ENCODE data around the gene PRKD2. TPM values are rescaled to one million over a fixed set of nuclear protein-coding genes. Genes with fewer than 3 reads are reported as not detected.

Gene PRKD2
- total and polyA plus RNA-seq, 2 of the 8 experiments (the other 6 are each of a cell fraction or from before 2014, with no cell fraction given): 24.4 to 63.8 TPM

DNA sequence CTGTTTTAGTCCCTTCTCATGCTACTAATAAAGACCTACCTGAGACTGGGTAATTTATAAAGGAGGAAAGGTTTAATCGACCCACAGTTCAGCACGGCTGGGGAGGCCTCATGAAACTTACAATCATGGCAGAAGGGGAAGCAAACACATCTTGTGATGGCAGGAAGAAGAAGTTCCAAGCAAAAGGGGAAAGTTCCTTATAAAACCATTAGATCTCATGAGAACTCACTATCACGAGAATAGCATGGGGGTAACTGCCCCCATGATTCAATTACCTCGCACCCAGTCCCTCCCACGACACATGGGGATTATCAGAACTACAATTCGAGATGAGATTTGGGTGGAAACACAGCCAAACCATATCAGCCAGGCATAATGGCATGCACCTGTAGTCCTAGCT, 42.3 kb upstream of the PRKD2 start:
- 85% methylated on average over 6 of the region's 6 CpGs; no CpG with 5 or more reads in 1 of the 2 experiments for WGBS, 2 experiments (ENCODE audit: extremely low coverage in 1 of 2, insufficient coverage in 1 of 2, insufficient read length in 1 of 2, insufficient replicate concordance in 2 of 2, low coverage in 1 of 2, low lambda C conversion rate in 2 of 2, missing lambda C conversion rate in 1 of 2)
- POLR2A ChIA-PET (ENCODE audit: partially characterized antibody): interaction anchor here (0.9 to 1.9 kb wide), 4 partner anchors 14 to 81 kb away, joined by 3 to 25 read pairs (median 4); partner anchors contain the start of gene SLC1A5
- TF ChIP-seq, protein P1, sequence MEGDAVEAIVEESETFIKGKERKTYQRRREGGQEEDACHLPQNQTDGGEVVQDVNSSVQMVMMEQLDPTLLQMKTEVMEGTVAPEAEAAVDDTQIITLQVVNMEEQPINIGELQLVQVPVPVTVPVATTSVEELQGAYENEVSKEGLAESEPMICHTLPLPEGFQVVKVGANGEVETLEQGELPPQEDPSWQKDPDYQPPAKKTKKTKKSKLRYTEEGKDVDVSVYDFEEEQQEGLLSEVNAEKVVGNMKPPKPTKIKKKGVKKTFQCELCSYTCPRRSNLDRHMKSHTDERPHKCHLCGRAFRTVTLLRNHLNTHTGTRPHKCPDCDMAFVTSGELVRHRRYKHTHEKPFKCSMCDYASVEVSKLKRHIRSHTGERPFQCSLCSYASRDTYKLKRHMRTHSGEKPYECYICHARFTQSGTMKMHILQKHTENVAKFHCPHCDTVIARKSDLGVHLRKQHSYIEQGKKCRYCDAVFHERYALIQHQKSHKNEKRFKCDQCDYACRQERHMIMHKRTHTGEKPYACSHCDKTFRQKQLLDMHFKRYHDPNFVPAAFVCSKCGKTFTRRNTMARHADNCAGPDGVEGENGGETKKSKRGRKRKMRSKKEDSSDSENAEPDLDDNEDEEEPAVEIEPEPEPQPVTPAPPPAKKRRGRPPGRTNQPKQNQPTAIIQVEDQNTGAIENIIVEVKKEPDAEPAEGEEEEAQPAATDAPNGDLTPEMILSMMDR (IDR thresholded peaks at IDR 0.05; ENCODE audit: control extremely low read depth in 1 of 3, insufficient read depth in 1 of 3, low read depth in 1 of 3, low read length in 3 of 3): no peak
- TF ChIP-seq SUZ12 (IDR thresholded peaks at IDR 0.05; ENCODE audit: low read length) (no peak), PHF8 (conservative IDR thresholded peaks at IDR 0.05; ENCODE audit: low read depth, low read length) (no peak), TCF12 (IDR thresholded peaks at IDR 0.05; ENCODE audit: low read depth, low read length) (no peak), SIRT6 (IDR thresholded peaks at IDR 0.05; ENCODE audit: low read length) (no peak), SIN3A (conservative IDR thresholded peaks at IDR 0.05 in 1 of 2, IDR thresholded peaks at IDR 0.05 in 1 of 2; ENCODE audit: low read depth in 1 of 2, low read length in 2 of 2) (no peak), TAF1 (IDR thresholded peaks at IDR 0.05; ENCODE audit: low read depth, low read length) (no peak), E2F6 (IDR thresholded peaks at IDR 0.05) (no peak), BCL11A (IDR thresholded peaks at IDR 0.05; ENCODE audit: low read depth in 2 of 2, low read length in 2 of 2) (no peak)
- TF ChIP-seq, protein P2, sequence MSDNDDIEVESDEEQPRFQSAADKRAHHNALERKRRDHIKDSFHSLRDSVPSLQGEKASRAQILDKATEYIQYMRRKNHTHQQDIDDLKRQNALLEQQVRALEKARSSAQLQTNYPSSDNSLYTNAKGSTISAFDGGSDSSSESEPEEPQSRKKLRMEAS (IDR thresholded peaks at IDR 0.05): no peak

More for the DNA sequence above, 42.3 kb upstream of the PRKD2 start:
- CTCF ChIA-PET (ENCODE audit: partially characterized antibody): interaction anchor here (1.0 to 12.2 kb wide), 5 partner anchors 9 to 73 kb away, joined by 3 to 176 read pairs (median 5); no protein-coding TSS in a partner anchor
- Histone ChIP-seq H4K5ac (ENCODE audit: insufficient read length, low read depth, low read length) (no peak overlapping the region), H3K23me2 (ENCODE audit: low read depth, low read length) (no peaks in the 10 kb centered on the region), H3K4ac (replicated peaks; ENCODE audit: insufficient read length, low read depth, low read length) (no peak overlapping the region), H3K4me1 (replicated peaks in 1 of 4; ENCODE audit: control insufficient read depth in 3 of 4, insufficient read depth in 4 of 4, low read length in 3 of 4) (peaks cover 0 to 5% (median 0%) of the 10 kb centered on the region in 4 experiments; a peak in 4 of 7 replicates), H3K79me2 (ENCODE audit: control insufficient read depth in 1 of 2, insufficient read depth in 2 of 2, low read length in 2 of 2) (no peaks in the 10 kb centered on the region), H2BK5ac (ENCODE audit: low read depth, low read length) (no peak overlapping the region), H3K4me3 (ENCODE audit: extremely low read depth in 1 of 4, insufficient read depth in 2 of 4, low read depth in 3 of 4, low read length in 4 of 4) (no peak overlapping the region), H3K23ac (ENCODE audit: insufficient read length) (no peak overlapping the region), H4K91ac (replicated peaks; ENCODE audit: insufficient read length, low read length) (no peak overlapping the region), H3K9ac (replicated peaks in 1 of 4; ENCODE audit: extremely low read depth in 1 of 4, low read depth in 3 of 4, low read length in 3 of 4) (0 out of 7 replicates have a peak overlapping the region, but pooled peaks of 1 of the 4 experiments have one; percentile 5), H2BK20ac (ENCODE audit: low read length) (no peak overlapping the region), H3K14ac (ENCODE audit: insufficient read length) (no peak overlapping the region), H2BK15ac (ENCODE audit: low read length) (no peak overlapping the region), H3K18ac (ENCODE audit: extremely low read depth, low read length) (no peak overlapping the region), H3K27me3 (replicated peaks in 1 of 4; ENCODE audit: control insufficient read depth in 3 of 4, extremely low read depth in 1 of 4, insufficient read depth in 3 of 4, low read length in 3 of 4) (no peaks in the 10 kb centered on the region), H3K27ac (ENCODE audit: low read depth, low read length) (no peak overlapping the region), H3K4me2 (ENCODE audit: insufficient read depth in 1 of 2, low read depth in 2 of 2, low read length in 2 of 2) (no peak overlapping the region), H3K56ac (replicated peaks; ENCODE audit: insufficient read length, low read depth, low read length) (no peak overlapping the region), H2BK120ac (replicated peaks; ENCODE audit: low read depth, low read length) (no peak overlapping the region), H2BK12ac (ENCODE audit: low read depth, low read length) (no peak overlapping the region), H4K8ac (ENCODE audit: extremely low read depth, insufficient read depth, low read length) (no peak overlapping the region), H4K20me1 (replicated peaks in 1 of 2; ENCODE audit: control insufficient read depth in 1 of 2, insufficient read depth in 2 of 2, low read length in 2 of 2) (peaks cover 6 to 7% of the 10 kb centered on the region in 2 experiments), H2AFZ (ENCODE audit: low read length) (no peak overlapping the region), H2AK5ac (ENCODE audit: low read depth, low read length) (no peak overlapping the region), H3K9me3 (ENCODE audit: insufficient read depth in 2 of 2, low read depth in 1 of 2, low read length in 1 of 2) (no peaks in the 10 kb centered on the region; a peak in 1 of 4 replicates), H3K79me1 (ENCODE audit: low read depth, low read length) (no peaks in the 10 kb centered on the region), H3K36me3 (ENCODE audit: control insufficient read depth in 2 of 4, insufficient read depth in 4 of 4, low read length in 3 of 4) (peaks cover 0 to 16% (median 3%) of the 10 kb centered on the region in 4 experiments; a peak in 4 of 8 replicates)
- DNase-seq (ENCODE audit: low read depth in 1 of 2, low spot score in 2 of 2) (no peak), FAIRE-seq (no peak)

Data from H1 (cell line).